NCI-H1694 (cell line): ENCODE results near the gene APOL5.
"Not testable (repeated sequence)": the region's sequence is repeated elsewhere in the genome, so short reads cannot be mapped to it uniquely, and the experiment has no call there.

Experiments used
- DNase-seq: peaks from one replicate; lab custom pipeline; 2025; lab: John Stamatoyannopoulos, UW

The APOL5 gene

DNA sequence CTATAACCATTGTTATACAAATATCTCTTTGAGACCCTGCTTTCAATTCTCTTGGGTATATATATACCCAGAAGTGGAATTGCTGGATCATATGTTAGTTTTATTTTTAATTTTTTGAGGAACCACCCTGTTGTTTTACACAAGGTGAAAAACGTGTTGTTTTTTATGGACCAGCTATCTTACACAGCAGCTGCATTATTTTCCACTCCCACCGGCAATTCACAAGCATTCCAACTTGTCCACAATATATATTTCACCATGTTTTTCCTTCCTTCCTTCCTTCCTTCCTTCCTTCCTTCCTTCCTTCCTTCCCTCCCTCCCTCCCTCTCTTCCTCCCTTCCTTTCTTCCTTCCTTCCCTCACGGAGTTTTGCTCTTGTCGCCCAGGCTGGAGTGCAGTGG is 6.3 kb upstream of the APOL5 start:
- DNase-seq: no peak

DNA sequence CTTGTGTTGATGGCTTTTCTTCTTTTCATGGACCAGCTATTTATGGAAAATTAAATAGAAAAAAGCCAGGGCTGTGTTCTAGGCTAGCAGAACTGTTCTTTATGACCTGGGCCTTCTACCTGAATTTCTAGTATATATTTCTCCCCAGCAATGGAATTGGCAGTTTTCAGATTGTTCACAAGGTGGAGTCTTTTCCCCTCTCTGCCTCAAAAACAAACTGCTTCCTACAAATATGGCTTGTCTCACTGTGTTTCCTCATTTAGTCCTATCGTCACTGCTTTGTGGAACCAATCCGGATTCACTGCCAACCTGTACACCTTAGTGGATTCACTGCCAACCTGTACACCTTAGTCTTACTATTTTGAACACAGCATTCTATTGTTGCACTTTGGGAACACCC is 5.0 kb upstream of the APOL5 start:
- no peak for DNase-seq

DNA sequence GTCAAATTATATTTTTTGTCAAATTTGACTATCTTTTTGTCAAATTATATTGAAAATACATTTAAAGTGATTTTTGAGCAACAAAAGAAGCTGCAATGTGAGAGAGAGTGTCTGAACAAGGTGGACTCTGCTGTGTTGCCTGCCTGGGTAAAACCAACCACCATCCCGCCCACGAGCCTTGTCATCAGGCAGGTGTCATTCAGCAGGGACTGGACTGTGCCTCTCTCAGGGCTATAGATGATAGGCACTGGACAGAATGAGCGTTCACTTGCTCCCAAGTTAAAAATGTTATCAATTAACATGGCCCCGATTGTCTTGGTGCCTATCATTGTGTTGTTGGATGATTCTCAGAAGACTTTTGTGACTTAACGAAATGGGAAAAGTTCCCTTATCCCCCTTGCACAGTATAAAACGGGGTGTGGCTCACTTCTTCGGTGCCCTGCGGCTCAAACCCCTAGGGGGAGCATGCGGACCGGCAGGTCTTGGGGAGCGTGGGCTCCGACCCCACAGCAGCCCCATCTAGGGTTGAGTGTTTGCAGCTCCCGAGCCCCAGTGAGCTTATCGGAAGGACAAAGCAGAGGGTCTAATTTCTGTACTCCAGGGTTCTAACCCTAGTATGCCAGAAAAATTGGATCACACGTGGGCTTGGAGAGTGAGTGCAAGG is 1.7 kb downstream of the APOL5 start:
- no peak for DNase-seq

DNA sequence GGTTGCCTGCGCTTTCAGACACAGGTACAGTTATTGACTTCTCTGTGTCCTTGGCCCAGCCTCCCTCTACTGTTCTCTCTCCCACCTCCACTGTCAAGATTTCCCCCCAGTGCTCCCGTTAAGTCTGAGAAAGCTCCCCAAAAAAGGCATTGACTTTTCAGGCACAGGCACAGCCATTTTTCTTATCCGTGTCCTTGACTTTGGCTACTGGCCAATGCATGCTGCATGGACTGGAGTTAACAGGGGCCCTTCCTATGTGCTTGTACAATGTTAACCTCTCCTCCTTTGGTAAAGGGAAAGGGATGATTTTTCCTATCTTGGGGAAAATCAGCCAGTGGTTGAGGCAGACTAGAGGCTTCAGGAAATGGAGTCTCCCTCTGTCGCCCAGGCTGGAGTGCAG is 4.3 kb downstream of the APOL5 start:
- DNase-seq: no peak

GRCh38 chr22:35725521-35725920 is 7.8 kb downstream of the APOL5 start:
- no peak for DNase-seq

DNA sequence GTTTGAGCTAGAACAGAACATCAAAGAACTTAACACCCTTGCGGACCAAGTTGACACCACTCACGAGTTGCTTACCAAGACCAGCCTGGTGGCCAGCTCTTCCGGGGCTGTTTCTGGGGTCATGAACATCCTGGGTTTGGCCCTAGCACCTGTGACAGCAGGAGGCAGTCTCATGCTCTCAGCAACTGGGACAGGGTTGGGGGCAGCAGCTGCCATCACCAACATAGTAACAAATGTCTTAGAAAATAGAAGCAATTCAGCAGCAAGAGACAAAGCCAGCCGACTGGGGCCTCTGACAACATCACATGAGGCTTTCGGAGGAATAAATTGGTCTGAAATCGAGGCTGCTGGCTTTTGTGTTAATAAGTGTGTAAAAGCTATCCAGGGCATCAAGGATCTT is 8.7 kb downstream of the APOL5 start:
- no peak for DNase-seq

DNA sequence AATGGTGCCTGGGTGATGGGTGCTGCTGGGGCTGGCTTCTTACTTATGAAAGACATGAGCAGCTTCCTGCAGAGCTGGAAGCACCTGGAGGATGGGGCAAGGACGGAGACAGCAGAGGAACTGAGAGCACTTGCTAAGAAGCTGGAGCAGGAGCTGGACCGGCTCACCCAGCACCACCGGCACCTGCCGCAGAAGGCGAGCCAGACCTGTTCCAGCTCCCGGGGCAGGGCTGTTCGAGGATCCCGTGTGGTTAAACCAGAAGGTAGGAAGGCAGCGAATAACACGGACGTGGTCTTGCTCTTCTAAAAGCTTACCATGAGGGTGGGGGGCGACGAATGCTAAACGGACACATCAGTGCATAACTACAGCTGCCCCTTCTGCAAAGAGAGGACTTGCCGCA is 9.3 kb downstream of the APOL5 start:
- no peak for DNase-seq

DNA sequence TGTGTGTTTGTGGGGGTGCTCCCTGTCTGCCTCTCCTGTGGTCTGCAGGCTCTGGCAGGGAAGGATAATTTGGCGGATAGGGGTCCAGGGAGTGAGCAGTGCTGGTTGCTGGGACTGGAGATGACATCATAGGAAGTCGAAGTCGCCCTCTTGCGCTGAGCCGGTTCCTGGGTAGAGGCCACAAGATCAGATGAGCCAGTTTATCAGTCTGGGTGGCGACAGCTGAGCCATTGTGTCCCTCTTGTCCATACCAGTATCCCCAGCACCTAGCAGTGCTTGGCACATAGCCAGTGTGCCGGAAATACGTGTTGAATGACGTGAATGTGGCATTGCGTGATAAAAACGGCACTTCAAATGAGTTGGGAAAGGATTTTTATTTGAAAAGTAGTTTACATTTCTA is 9.8 kb downstream of the APOL5 start:
- DNase-seq: no peak

DNA sequence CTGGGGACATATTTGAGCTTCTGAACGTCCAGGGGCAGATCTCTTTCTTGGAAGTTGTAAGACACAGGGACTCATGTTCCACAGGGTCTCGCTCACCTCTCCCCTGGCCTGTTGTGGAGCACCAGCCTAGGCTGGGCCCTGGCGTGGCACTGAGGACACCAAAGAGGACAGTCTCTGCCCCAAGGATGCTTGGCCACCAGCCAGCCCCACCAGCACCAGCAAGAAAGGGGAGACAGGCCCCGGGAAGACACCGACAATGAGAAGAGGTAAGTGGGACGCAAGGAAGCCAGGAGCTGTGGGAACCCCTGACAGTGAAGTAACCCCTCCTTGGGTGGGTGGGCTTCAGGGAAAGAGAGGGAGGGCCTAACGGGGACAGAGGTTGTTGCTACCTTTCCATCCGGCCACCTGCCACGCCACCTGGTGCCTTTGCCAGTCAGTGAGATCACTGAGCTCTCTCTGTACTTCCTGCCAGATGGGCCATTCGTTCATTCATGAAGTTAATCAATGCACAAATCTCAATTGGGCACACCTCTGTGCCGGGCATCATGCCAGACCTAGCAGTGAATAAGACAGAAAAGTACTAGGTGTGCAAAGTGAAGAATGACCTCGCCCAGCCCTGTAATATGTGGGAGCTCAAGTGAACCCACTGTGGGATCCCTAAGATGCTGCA is 11.1 kb downstream of the APOL5 start:
- DNase-seq: peak; percentile 63

DNA sequence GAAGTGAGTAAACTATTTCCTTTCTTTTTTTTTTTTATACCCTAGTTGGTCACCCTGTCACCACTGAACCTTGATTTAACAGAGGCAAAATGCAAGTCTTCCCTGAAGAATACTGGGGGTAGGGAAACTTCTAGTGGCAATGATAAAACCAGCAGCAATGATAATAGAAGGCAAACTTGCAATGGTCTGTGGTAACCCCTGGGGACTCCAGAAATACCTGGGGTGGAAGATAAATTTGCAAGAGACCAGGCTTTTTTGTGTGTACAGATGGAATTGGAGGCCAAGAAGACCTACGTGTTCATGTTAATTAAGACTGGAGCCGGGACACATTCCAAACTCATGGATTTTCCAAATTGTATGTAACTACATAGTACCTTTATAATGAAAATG is 11.6 kb downstream of the APOL5 start:
- no peak for DNase-seq

DNA sequence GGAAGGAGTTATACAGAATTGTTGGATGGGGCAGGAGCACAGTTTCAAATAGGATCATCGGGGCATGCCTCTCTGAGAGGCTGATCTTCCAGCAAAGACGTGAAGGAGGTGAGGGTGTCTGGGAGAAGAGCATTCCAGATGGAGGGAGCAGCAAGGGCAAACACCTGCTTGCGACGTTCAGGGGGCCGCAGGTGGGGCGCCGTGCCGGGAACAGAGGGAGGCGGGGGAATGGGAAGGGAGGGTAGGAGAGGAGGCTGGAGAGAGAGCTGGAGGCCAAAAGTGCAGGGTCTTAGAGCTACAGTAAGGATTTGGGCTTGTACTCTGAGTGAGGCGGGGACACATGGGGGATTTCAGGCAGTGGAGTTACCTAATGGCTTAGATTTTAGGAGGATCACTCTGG is 13.6 kb downstream of the APOL5 start:
- DNase-seq: no peak

DNA sequence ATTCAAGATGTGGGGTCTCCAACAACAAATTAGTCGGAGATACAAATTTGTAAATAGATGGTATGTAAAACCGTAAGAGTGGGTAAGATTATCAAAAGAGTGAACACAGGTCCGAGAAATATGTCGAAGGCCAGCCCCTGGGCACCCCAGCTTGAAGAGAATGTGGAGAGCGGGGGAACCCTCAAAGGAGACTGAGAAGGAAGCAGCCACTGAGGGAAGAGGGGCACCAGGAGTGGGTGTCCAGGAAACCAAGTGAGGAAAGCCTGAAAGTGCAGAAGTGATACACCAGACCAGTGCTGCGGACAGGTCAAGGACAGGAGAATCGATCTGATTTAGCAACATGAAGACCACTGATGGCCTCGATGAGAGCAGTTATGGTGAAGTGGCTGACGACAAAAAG is 14.4 kb downstream of the APOL5 start:
- no peak for DNase-seq

DNA sequence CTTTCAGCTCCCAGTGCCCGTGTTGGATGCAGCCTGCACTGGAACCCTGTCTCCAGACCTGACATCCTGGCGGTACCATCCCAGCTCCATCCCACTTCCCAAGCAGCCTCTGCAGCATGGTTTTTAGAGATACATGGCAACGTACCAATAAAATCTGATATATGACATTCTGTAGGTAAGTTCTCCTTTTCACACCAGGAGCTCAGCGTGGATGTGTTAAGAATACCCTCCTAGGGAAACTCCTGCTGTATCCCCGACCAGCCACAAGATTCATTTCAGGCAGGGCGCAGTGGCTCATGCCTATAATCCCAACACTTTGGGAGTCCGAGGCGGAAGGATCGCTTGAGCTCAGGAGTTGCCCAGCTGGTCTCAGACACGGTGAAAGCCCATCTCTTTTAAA is 15.4 kb downstream of the APOL5 start:
- DNase-seq: no peak

DNA sequence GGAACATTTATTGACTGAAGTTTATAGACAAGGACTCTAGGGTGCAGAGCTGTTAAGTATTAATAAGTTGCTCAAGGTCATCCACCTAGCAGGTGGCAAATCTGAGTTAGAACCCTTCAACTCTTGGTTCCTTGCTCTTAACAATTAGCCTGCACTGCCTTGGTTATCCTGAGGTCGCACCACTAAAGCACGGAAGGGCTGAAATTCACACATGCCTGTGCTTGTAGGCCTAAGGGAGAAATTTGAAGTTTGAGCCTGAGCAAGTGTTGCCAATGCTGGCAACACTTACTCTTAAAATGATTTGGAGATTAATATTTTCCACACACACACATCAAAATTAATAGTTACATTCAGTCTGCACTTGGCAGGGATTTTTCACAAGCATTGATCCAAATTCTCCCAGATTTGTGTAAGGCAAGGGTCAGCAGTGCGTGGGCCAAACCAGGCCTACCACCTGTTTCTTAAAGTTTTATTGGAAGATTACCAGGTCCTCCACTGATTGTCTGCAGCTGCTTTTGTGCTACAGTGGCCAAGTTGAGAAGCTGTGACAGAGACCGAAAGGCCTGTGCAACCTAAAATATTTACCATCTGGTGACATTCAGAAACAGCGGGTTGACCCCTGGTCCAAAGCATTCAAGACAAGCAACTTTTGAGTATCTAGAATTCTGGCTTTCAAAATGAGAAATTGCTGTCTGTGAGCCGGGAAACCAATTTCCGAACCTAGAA is 16.3 kb downstream of the APOL5 start:
- DNase-seq: no peak

DNA sequence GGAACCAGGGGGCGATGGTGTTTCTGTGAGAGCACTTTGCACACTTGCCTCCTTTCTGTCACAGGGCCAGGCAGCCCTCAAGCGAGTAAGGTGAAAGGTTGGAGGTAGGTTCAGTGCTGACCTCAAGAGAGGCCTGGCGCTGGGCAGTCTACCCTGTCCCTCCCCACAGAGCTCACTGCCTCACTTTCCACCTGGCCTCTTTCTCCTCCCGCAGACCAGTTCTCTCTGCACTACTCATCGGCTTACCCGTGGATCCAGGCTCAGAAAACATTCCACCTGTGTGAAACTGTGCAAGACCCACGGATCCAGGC is 16.8 kb downstream of the APOL5 start:
- DNase-seq: no peak

DNA sequence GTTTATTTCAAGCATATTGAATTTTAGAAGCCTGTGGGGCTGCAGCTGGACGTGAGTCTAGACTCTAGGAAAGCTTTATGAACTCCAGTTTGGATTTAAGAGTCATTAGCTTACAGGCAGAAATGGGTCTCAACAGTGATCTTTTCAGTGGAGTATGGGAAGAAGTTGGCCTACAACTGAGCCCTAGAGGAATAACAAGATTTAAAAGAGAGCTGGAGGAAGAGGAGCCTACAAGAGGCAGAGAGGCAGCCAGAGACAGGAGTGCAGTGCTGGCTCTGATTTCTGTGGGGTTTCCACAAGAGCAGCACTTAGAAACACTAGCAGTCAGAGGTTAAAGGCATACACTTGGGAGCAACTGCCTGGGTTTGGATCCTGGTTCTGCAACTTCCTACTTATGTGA is 17.9 kb downstream of the APOL5 start:
- no peak for DNase-seq

DNA sequence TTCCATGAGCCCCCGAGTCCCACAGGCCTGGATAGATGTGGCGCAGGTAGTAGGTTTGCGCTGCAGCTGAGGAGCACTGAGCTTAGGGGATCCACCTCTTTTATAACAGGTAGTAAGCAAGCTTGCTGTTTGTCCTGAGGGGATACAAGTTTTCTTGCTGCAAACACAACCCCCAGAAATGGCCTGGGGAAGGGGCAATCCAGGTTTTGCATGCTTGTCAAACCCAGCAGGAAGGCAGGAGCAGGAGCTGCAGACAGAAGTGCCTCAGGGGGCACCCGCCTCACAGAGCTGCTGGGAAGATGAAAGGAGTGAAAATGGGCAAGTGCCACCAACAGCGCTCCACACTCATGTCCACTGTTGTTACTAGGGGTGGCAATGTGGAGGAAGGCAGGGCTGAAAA is 18.5 kb downstream of the APOL5 start:
- DNase-seq: no peak

- no peak for DNase-seq
These were observed 19.0 kb downstream of the APOL5 start for GRCh38 chr22:35736701-35737100.

- not testable (repeated sequence) for DNase-seq
These were observed 20.2 kb downstream of the APOL5 start for GRCh38 chr22:35737886-35738285.

DNA sequence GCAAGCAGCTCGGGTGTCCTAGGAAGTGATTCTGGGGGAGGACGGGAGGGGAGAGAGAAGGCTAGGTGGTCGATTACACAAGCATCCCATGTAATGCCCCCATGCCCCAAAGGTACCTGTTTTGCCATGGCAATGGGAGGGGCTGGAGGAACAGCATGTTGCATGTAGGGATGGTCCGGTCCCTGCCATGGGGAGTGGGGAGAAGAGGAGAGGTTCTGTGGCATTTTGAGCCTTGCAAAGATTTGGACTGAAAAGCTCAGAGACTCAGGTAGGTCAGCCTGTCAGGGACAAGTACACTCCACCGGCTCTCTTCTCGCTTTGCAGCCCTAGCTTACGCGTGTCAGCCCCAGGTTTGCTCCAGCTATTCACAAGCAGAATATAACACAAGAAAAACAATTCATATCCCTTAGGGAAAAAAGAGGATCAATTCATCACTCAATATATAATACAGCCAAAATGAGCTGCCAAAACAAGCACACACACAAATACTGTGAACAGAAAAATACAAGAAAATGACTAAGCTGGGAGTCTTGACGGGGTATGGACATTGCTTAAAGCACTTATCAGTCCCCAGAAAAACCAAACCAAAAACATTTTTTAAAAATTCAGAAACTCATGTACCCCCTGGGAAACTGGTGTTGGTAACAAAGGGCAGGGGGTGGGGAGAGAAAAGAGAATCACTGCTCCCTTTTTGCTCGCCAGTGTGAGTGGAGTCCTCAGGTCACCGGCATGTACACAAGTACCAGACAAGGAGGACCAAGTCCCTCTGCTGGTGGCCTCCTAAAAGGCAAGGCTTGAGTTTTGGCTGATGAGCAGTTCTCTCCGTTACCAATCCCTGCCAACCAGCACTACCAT is 21.6 kb downstream of the APOL5 start:
- DNase-seq: no peak

DNA sequence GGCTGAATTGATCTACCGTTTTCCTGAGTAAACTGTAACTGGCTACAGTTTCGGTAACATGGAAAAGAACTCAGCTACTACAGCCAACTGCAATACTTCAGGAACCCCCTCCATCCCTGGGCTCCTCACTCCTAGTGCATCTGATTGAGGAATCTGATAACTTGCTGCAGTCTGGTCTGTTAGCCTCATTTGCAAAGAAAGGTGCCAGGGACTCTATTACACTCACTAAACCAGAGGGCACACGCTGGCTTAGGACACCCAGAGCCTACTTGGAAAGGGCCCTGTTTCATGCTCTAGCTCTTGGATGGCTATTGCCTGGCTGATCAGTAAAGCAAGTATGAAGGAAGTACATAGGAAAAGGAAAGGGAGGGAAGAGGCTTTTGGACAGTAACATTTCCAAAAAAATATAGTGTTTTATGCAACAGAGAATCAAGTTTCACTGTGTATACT is 22.3 kb downstream of the APOL5 start:
- DNase-seq: no peak

- no peak for DNase-seq
These were observed 22.9 kb downstream of the APOL5 start for GRCh38 chr22:35740616-35741015.
